Left colon (tissue), 2 donors: ENCODE measurements around the gene SAE1. TPM values are rescaled to one million over a fixed set of nuclear protein-coding genes. Genes with fewer than 3 reads are reported as not detected.
"Not testable (repeated sequence)": the region's sequence is repeated elsewhere in the genome, so short reads cannot be mapped to it uniquely, and the experiment has no call there.

Experiments used
- ATAC-seq: fragments of 200-7000 bp; cut with Tn5 transposase; one replicate; pipeline ENCODE4 v1.9.1; 2020; ENCODE audit warnings: mild to moderate bottlenecking, moderate library complexity
- DNase-seq, 2 donors: peaks; one replicate each; pipeline ENCODE4 v3.0.0-alpha.2; 2020
- intact Hi-C, 2 donors: fragments of 100-400 bp; cut with DNase I in 1 of 2; cut with micrococcal nuclease in 1 of 2; formaldehyde crosslinking; loops; one replicate each; pipeline versions ENCODE4 v1.11.2 to v1.14.0; 2022; cut with DNase I, micrococcal nuclease
- total RNA-seq, 2 donors: library from RNA; stranded (reverse); fragmentation: NEBNext Ultra II Directional; extraction: Animal tissue kit (Norgen Biotek cat#: 25700); gene quantifications; one replicate each; pipeline ENCODE4 v1.2.1, GENCODE V29; 2021
- donor health status: DM: no; HTN: no; CAD: no.
- donor health status: DM: yes; HTN: yes; CAD: no.

Gene SAE1
- total RNA-seq, 2 donors from 2014 or later = 58.4 to 60.7 TPM

DNA sequence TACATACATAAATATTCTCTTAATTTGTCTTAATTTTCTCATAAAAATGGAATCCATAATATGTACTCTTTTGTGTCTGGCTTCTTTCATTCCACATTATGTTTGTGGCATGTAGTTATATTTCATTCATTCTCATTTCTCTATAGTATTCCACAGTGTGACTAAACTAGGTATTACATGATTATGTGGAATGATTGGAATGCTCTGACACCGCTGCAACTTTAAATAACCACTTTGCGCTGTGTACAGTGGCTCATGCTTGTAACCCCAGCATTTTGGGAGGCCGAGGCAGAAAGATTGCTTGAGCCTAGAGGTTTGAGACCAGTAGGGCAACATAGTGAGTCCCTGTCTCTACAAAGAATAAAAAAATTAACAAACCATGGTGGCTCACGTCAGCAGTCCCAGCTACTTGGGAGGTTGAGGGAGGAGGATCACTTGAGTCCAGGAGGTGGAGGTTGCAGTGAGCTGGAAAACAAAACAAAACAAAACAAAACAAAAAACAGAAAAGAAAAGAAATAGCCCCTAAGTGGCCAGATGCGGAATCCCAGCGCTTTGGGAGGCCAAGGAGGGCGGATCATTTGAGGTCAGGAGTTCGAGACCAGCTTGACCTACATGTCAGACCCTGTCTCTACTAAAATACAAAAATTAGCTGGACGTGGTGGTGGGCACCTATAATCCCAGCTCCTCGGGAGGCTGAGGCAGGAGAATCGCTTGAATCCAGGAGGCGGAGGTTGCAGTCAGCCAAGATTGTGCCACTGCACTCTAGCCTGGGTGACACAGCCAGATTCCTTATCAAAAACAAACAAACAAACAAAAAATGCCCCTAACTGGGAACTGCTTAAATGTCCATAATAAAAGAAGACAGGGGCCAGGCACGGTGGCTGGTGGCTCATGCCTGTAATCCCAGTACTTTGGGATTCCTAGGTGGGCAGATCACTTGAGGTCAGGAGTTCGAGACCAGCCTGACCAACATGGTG lies 8.0 kb upstream of the SAE1 start:
- intact Hi-C loops = loop anchor here in 1 of 2 donors (2.0 kb wide), 1 partner anchor 42 kb away; no protein-coding TSS in a partner anchor

DNA sequence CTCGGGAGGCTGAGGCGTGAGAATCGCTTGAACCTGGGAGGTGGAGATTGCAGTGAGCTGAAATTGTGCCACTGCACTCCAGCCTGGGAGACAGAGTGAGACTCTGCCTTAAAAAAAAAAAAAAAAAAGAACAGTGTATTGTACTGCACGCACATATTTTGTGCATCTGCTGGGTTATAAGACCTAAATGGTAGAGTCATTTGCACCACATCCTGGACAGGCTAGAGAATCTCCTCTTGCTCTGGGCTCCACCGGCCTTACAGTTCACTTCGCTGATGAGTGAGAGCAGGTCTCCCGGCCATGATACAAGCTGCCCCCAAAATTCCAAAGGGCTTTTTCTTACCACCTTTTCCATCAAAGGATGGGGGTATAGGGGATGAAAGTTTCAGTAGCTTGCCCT lies 7.2 kb upstream of the SAE1 start:
- no peak for DNase-seq
- no peak for ATAC-seq
- intact Hi-C loops = loop anchor here in 1 of 2 donors (2.0 kb wide), 1 partner anchor 43 kb away; no protein-coding TSS in a partner anchor

More for the DNA sequence above, 8.0 kb upstream of the SAE1 start:
- DNase-seq (no peak), ATAC-seq (no peak)

DNA sequence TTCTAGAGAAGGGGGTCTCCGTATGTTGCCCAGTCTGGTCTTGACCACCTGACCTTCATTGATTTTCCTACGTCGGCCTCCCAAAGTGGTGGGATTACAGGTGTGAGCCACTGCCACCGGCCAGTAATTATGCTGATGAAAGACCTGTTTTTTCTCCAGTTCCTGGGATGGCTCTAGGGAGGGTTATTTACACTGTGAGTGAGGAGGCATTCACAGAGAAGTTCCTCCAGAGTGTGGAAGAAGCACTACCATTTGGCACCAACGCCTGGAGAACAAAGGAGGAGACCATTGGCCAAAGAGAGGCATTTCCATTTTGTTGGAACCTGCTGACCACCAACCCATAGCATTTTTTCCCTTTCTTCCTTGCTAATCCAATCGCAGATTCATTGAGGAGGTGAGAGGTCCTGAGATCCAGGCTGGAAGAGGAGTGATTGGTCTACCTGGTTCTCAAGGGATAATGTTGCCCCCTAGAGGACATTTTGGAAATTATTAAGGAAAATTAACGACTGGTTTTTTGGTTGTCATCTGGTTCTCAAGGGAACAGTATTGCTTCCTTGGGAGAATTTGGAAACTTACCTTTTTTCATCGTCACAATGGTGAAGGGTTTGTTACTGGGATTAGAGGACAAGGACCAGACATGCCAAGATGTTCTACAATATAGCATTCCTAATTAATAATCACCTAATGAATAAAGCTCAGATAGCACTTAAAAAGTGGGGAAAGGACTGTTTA lies 5.5 kb upstream of the SAE1 start:
- intact Hi-C loops = no loop called here
- peak; percentile 90 for ATAC-seq

DNA sequence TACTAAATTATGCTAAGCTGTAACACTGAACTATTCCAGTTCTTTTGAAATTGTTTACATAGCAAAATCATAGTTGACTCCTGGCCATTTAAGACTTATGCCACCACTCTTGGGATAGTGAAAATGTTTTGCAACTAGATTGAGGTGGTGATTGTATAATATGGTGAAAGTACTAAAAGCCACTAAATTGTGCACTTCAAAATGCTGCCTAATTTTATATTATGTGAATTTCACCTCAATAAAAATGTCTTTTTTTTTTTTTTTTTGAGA lies 5.0 kb upstream of the SAE1 start:
- ATAC-seq = no peak
- intact Hi-C loops = no loop called here

More for the DNA sequence above, 5.5 kb upstream of the SAE1 start:
- no peak for DNase-seq

DNA sequence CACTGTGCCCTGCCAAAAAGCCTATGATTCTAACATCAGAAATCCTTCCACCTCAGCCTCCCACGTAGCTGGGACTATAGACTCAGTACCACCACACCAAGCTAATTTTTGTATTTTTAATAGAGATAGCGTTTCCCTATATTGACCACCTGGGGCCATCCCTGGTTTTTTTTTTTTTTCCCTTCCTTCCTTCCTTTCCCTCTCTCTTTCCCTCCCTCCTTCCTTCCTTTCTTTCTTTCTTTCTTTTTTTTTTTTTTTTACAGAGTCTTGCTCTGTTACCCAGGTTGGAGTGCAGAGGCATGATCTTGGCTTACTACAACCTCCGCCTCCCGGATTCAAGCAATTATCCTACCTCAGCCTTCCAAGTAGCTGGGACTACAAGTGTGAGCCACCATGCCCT lies 1.1 kb upstream of the SAE1 start:
- ATAC-seq = no peak
- intact Hi-C loops = no loop called here

More for the DNA sequence above, 5.0 kb upstream of the SAE1 start:
- DNase-seq = no peak

DNA sequence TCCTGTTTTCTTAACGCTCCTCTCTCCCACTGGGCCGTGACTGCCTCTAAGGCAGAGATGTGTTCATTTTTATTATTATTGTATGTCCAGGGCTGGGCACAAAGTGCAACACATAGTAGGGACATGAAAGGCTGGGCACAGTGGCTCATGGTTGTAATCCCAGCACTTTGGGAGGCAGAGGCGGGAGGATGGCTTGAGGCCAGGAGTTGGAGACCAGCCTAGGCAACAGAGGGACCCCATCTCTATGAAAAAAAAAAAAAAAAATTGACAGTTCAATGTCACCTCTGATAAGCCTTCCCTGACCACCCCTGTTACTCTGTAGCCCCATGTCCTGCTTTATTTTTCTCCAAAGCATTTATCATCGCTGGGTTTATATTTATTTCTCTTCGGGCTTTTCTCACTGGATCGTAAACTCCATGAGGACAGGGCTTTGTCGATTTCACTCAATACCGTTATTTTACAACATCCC lies 481 bp upstream of the SAE1 start:
- no peak for DNase-seq
- intact Hi-C loops = loop anchor here in 1 of 2 donors (5.0 kb wide), 1 partner anchor 48 kb away; no protein-coding TSS in a partner anchor
- ATAC-seq = no peak

More for the DNA sequence above, 1.1 kb upstream of the SAE1 start:
- DNase-seq = no peak

DNA sequence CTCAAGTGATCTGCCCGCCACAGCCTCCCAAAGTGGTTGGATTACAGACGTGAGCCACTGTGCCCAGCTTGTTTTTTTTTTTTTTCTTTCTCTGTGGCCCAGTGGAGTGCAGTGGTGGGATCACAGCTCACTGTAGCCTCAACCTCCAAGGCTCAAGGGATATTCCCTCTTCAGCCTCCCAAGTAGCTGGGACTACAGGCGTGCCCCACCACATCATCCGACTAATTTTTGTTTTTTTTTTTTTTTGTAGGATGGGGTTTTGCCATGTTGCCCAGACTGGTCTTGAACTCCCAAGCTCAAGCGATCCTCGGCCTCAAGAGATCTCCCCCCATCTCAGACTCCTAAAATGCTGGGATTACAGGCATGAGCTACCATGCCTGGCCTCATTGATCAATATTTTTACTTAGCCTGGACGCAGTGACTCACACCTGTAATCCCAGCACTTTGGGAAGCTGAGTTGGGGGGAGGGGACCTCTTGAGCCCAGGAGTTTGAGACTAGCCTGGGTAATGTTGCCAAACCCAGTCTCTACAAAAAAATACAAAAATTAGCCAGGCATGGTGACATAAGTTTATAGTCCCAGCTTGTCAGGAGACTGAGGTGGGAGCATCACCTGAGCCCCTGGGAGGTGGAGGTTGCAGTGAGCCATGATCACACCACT lies 1.7 kb downstream of the SAE1 start:
- intact Hi-C loops = loop anchor here in 1 of 2 donors (5.0 kb wide), 1 partner anchor 50 kb away; no protein-coding TSS in a partner anchor
- DNase-seq = no peak
- ATAC-seq = no peak

DNA sequence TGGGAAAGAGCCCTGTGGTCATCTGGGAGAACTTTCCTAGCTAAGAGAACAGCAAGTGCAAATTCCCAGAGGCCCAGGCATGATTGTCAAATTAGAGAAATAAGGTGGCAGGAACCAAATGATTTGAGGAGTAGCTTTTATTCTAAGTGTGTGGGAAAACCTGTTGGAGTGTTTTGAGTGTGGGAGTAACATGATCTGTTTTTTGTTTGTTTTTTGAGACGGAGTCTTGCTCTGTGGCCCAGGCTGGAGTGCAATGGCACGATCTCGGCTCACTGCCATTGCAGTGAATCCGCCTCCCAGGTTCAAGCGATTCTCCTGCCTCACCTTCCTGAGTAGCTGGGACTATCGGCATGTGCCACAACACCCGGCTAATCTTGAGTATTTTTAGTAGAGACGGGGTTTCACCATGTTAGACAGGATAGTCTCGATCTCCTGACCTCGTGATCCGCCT lies 2.4 kb downstream of the SAE1 start:
- DNase-seq (no peak), ATAC-seq (no peak)
- intact Hi-C loops = loop anchor here in 1 of 2 donors (5.0 kb wide), 1 partner anchor 51 kb away; no protein-coding TSS in a partner anchor

DNA sequence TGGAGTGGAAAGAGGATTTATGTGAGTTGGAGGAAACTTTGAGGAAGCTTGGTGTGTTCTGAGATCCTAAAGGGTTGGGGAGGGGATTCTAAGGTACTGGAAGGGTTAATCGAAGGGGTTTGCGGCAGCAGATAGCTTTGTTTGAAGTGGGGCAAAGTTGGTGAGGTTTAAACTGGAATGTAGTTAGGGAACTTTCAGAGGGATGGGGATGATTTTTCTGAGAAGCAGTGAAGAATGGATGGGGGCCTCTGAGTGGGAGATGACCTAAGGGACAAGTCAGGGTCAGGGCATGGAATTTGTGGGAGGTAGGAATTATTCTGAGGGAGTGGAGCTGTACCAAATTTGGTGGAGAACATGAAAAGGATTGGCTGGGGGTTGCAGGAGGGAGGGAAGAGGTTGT lies 3.9 kb downstream of the SAE1 start:
- intact Hi-C loops = loop anchor here in 1 of 2 donors (5.0 kb wide), 1 partner anchor 52 kb away; no protein-coding TSS in a partner anchor
- ATAC-seq = no peak
- DNase-seq = no peak

DNA sequence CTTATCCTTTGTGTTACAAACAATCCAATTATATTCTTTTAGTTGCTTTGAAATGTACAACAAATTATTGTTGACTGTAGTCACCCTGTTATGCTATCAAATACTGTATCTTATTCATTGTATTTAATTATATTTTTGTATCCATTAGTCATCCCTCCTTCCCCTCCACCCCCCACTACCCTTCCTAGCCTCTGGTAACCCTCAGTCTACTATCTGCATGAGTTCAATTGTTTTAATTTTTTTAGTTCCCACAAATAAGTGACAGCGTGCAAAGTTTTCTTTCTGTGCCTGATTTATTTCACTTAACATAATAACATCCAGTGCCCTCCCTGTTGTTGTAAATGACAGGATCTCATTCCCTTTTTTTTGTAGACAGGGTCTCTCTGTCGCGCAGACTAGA lies 4.5 kb downstream of the SAE1 start:
- ATAC-seq (no peak), DNase-seq (no peak)
- intact Hi-C loops = no loop called here

DNA sequence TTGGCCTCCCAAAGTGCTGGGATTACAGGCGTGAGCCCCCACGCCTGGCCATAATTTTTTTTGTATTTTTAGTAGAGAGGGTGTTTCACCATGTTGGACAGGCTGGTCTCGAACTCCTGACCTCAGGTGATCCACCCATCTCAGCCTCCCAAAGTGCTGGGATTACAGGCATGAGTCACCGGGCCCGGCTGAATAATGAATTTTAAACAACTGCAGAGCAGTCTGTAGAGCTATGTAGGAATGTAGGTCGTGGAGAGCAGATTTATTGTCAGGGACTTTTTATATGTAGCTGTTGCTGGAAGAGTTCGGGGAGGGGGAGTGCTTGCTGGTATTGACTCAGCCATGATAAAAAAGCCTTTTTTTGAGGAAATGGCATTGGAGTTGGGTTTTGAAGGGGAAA lies 10.6 kb downstream of the SAE1 start:
- not testable (repeated sequence) for ATAC-seq, DNase-seq
- intact Hi-C loops = loop anchor here in 1 of 2 donors (10.0 kb wide), 1 partner anchor 104 kb away; no protein-coding TSS in a partner anchor

DNA sequence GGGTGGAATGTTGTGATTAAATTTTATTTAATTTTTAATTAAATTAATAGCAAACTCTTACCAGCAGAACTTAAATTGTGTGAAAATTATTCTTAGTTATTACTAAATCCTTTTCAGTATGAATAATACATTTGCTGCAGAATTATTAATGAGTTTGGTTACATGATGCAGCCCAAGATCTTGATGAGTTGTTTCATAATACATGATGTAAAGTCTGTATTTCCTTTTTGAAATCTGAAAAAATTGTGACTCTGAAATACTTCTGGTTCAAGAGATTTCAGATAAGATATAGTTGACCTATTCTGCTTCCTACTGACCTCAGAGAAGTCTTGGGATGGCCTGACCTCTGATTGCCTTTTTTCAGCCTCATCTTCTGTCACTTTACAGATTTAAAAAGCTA lies 11.1 kb downstream of the SAE1 start:
- DNase-seq (no peak), ATAC-seq (no peak)
- intact Hi-C loops = loop anchor here in 1 of 2 donors (10.0 kb wide), 1 partner anchor 103 kb away; no protein-coding TSS in a partner anchor

DNA sequence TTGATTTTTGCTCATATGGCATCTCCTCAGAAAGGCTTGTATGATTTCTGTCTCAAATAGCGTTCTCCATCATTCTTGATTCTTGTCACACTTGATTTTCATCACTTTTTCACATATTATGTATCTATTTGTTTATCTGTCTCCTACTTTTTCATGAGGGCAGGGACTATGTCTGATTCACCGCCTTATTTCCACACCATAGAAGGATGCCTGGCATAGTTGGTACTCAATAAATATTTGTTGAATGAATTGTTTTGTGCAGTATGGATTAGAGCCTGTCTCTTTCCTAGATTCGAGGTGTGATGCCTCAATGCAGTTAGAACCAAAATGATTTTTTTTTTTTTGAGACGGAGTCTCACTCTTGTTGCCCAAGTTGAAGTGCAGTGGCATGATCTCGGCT lies 12.1 kb downstream of the SAE1 start:
- ATAC-seq (no peak), DNase-seq (no peak)
- intact Hi-C loops = loop anchor here in 1 of 2 donors (10.0 kb wide), 1 partner anchor 102 kb away; no protein-coding TSS in a partner anchor

DNA sequence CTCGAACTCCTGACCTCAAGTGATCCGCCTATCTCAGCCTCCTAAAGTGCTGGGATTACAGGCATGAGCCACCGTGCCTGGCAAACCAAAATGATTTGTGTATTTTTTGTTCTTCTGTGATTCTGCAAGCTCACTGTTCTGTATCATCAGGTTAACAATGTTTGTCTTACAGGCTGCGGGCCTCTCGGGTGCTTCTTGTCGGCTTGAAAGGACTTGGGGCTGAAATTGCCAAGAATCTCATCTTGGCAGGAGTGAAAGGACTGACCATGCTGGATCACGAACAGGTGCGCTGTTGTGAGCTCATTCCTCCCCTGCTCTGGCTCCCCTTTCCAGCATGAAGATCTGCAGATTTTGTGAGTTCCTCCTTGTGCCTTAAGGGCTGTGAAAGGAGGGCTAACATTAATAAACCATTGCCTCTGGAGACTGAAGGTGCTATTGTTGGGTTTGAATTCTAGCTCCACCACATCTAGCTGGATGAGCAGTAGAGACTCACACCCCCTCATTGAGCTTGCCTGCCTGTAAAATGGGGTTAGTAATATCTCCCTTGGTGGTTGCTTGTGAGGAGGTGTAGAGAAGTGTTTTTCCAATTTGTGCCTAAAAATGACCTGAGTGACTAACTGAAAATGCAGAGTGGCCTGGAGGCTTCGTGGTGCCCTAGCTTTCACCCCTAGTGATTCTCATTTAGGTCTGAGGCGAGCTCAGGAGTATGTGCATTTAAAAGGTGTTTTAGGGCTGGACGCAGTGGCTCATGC lies 12.9 kb downstream of the SAE1 start:
- DNase-seq (peak in 1 of 2 donors; percentile 47), ATAC-seq (no peak)
- intact Hi-C loops = loop anchor here in 1 of 2 donors (10.0 kb wide), 1 partner anchor 101 kb away; no protein-coding TSS in a partner anchor

DNA sequence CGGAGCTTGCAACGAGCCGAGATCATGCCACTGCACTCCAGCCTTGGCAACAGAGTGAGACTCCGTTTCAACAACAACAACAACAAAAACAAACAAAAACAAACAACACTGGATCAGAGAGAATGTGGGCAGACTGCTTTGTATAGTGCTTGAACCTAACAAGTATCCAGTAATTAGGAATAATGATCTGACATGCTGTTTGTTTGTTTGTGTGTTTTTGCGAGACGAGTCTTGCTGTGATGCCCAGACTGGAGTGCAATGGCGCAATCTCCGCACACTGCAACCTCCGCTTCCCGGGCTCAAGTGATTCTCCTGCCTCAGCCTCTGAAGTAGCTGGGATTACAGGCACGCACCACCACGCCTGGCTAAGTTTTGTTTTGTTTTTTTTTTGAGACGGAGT lies 14.0 kb downstream of the SAE1 start:
- intact Hi-C loops = loop anchor here in 1 of 2 donors (10.0 kb wide), 1 partner anchor 100 kb away; no protein-coding TSS in a partner anchor
- DNase-seq (no peak), ATAC-seq (no peak)

DNA sequence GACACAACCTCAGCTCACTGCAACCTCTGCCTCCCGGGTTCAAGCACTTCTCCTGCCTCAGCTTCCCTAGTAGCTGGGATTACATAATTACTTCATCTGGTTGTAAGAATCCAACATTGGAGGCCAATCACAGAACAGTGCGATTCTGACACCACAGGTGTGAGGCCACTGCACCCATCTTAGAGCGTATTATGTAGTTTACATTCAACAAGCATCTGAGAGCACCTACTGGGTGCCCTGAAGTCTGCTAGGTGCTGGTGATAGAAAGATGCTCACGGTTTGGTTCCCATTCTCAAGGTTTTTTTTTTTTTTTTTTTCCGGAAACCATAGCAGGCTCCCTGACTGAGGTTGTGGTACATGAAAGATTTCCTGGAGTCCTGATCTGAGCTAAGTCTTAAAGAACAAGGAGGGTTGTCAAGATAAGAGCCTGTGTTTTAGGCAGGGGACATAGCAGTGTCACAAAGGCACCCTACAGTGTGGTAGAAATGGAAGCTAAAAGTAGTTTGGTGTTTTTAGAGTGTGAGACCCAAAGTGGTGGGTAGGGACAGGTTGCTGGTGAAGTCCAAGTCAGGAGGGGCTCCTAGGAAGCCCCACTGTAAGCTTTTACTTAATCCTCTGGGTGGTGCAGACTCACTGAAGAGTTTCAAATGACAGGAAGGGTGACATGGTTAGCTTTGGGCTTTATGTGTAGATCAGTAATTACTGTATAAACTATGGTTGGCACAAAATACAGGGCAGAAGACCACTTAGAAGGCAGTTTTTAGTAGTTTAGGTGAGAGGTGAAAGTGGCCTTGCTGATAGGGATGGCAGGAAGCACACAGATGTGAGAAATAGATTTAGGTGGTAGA lies 15.2 kb downstream of the SAE1 start:
- ATAC-seq (no peak), DNase-seq (no peak)
- intact Hi-C loops = loop anchor here in 1 of 2 donors (10.0 kb wide), 1 partner anchor 99 kb away; no protein-coding TSS in a partner anchor

DNA sequence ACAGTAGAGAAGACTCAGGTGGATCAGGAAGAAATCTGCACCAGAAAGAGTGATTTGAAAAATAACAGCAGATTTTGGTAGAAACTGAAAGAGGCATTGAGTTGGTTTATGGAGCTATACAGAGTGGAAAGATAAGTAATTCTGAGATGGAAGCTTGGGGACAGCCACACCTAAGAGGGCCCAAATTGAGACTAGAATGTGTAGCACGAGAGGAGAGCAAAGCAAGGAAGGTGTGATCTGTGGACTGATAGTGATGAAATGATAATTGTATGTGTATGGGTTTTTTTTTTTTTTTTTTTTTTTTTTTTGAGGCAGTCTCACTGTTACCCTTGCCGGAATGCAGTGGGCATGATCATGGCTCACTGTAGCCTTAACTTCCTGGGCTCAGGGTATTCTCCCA lies 16.3 kb downstream of the SAE1 start:
- intact Hi-C loops = loop anchor here in 1 of 2 donors (10.0 kb wide), 1 partner anchor 98 kb away; no protein-coding TSS in a partner anchor
- no peak for ATAC-seq
- no peak for DNase-seq
